H9 (cell line): ENCODE data around the gene CBX5. TPM values are rescaled to one million over a fixed set of nuclear protein-coding genes. Genes with fewer than 3 reads are reported as not detected.

Experiments used
- DNase-seq: peaks from one replicate; pipeline ENCODE4 v3.0.0-alpha.2; 2017
- H2AFZ ChIP-seq: one replicate; pipeline ENCODE4 v1.6.1; 2013; ENCODE audit warnings: mild to moderate bottlenecking, low read length, control low read depth, moderate library complexity
- H2AK5ac ChIP-seq: 2 replicates; pipeline ENCODE4 v1.6.1; 2013; ENCODE audit warnings: low read length, control low read depth, mixed read lengths; ENCODE audit not compliant: insufficient read length
- H2BK120ac ChIP-seq: one replicate; pipeline ENCODE4 v1.6.1; 2013; ENCODE audit warnings: low read depth, mild to moderate bottlenecking, low read length, control low read depth, inconsistent platforms; ENCODE audit not compliant: poor library complexity, severe bottlenecking
- H2BK12ac ChIP-seq: 2 replicates; pipeline ENCODE4 v1.6.1; 2013; ENCODE audit warnings: low read length, control low read depth, mixed read lengths, low read depth; ENCODE audit not compliant: insufficient read length
- H2BK15ac ChIP-seq: 2 replicates; pipeline ENCODE4 v1.6.1; 2013; ENCODE audit warnings: low read depth, low read length, control low read depth
- H2BK20ac ChIP-seq: one replicate; pipeline ENCODE4 v1.6.1; 2013; ENCODE audit warnings: low read depth, mild to moderate bottlenecking, low read length, control low read depth, inconsistent platforms; ENCODE audit not compliant: poor library complexity, severe bottlenecking
- H2BK5ac ChIP-seq: 2 replicates; pipeline ENCODE4 v1.6.1; 2013; ENCODE audit warnings: low read length, control low read depth, mixed read lengths; ENCODE audit not compliant: insufficient read length
- H3K14ac ChIP-seq: 2 replicates; pipeline ENCODE4 v1.6.1; 2013; ENCODE audit warnings: low read length, control low read depth; ENCODE audit not compliant: insufficient read depth
- H3K18ac ChIP-seq: 2 replicates; pipeline ENCODE4 v1.6.1; 2013; ENCODE audit warnings: low read depth, mild to moderate bottlenecking, mixed read lengths, low read length, control low read depth; ENCODE audit not compliant: insufficient read length
- H3K23ac ChIP-seq: 2 replicates; pipeline ENCODE4 v1.6.1; 2013; ENCODE audit warnings: low read length, control low read depth, mixed read lengths, low read depth; ENCODE audit not compliant: insufficient read length
- H3K23me2 ChIP-seq: 2 replicates; pipeline ENCODE4 v1.6.1; 2013; ENCODE audit warnings: low read depth, mild to moderate bottlenecking, mixed read lengths, low read length, control low read depth; ENCODE audit not compliant: insufficient read length, poor library complexity, severe bottlenecking
- H3K27ac ChIP-seq: 2 replicates; pipeline ENCODE4 v1.5.1; 2013; ENCODE audit warnings: low read length, control low read depth, mixed read lengths, low read depth; ENCODE audit not compliant: insufficient read length
- H3K27me3 ChIP-seq: 2 replicates; pipeline ENCODE4 v1.6.1; 2013; ENCODE audit warnings: low read length, control low read depth, inconsistent platforms; ENCODE audit not compliant: insufficient read depth
- H3K4ac ChIP-seq: 2 replicates; pipeline ENCODE4 v1.6.1; 2013; ENCODE audit warnings: low read depth, mild to moderate bottlenecking, control low read depth, inconsistent platforms, low read length, moderate library complexity
- H3K4me1 ChIP-seq: 2 replicates; pipeline ENCODE4 v1.6.1; 2013; ENCODE audit warnings: low read length, control low read depth, inconsistent platforms; ENCODE audit not compliant: insufficient read depth
- H3K4me2 ChIP-seq: 2 replicates; pipeline ENCODE4 v1.6.1; 2013; ENCODE audit warnings: low read length, control low read depth, mixed read lengths; ENCODE audit not compliant: insufficient read length, insufficient read depth
- H3K56ac ChIP-seq: 2 replicates; pipeline ENCODE4 v1.6.1; 2013; ENCODE audit warnings: low read depth, mild to moderate bottlenecking, mixed read lengths, low read length, control low read depth; ENCODE audit not compliant: insufficient read length
- H3K79me1 ChIP-seq: 2 replicates; pipeline ENCODE4 v1.6.1; 2013; ENCODE audit warnings: low read depth, mild to moderate bottlenecking, moderate library complexity, low read length, control low read depth, inconsistent platforms; ENCODE audit not compliant: insufficient read depth, poor library complexity, severe bottlenecking
- H3K79me2 ChIP-seq: 2 replicates; pipeline ENCODE4 v1.6.1; 2013; ENCODE audit warnings: low read length, control low read depth, inconsistent platforms; ENCODE audit not compliant: insufficient read depth
- H3K9ac ChIP-seq: 2 replicates; pipeline ENCODE4 v1.6.1; 2013; ENCODE audit warnings: low read length, control low read depth, mixed read lengths; ENCODE audit not compliant: insufficient read length; ENCODE audit errors: extremely low read depth
- H3K9me3 ChIP-seq: one replicate; pipeline ENCODE4 v1.6.1; 2013; ENCODE audit warnings: low read depth, low read length, inconsistent platforms; ENCODE audit not compliant: control insufficient read depth
- H3T11ph ChIP-seq: one replicate; pipeline ENCODE4 v1.6.1; 2013; ENCODE audit warnings: mild to moderate bottlenecking, low read length, control low read depth, inconsistent platforms
- H4K20me1 ChIP-seq: one replicate; pipeline ENCODE4 v1.6.1; 2013; ENCODE audit not compliant: control insufficient read depth, insufficient read length, insufficient read depth
- H4K5ac ChIP-seq: 2 replicates; pipeline ENCODE4 v1.6.1; 2013; ENCODE audit warnings: low read depth, mild to moderate bottlenecking, mixed read lengths, low read length, control low read depth; ENCODE audit not compliant: insufficient read length
- H4K8ac ChIP-seq: replicated peaks from 2 replicates; pipeline ENCODE4 v1.6.1; 2013; ENCODE audit warnings: low read length, control low read depth, mixed read lengths, low read depth; ENCODE audit not compliant: insufficient read length
- H4K91ac ChIP-seq: 2 replicates; pipeline ENCODE4 v1.6.1; 2013; ENCODE audit warnings: low read depth, mild to moderate bottlenecking, moderate library complexity, mixed read lengths, low read length, control low read depth; ENCODE audit not compliant: insufficient read length
- H3K27ac Mint-ChIP-seq, 3 experiments: 2 replicates in 2 of 3; 3 replicates in 1 of 3; pipeline ENCODE4 v1.8.0; 2020 to 2021; ENCODE audit warnings: mixed read lengths in 3 of 3, mild to moderate bottlenecking in 1 of 3, moderate library complexity in 1 of 3
- H3K27me3 Mint-ChIP-seq: 2 replicates; pipeline ENCODE4 v1.8.0; 2021; ENCODE audit warnings: low read depth, mild to moderate bottlenecking, moderate library complexity, mixed read lengths
- H3K36me3 Mint-ChIP-seq, 3 experiments: 2 replicates in 2 of 3; 3 replicates in 1 of 3; pipeline ENCODE4 v1.8.0; 2020 to 2021; ENCODE audit warnings: low read depth in 3 of 3, mixed read lengths in 3 of 3; ENCODE audit not compliant: insufficient read depth in 1 of 3
- H3K4me1 Mint-ChIP-seq, 2 experiments: 2 replicates each; pipeline ENCODE4 v1.8.0; 2020; ENCODE audit warnings: mixed read lengths in 2 of 2
- H3K4me3 Mint-ChIP-seq, 2 experiments: 2 replicates in 1 of 2; 3 replicates in 1 of 2; pipeline ENCODE4 v1.8.0; 2020 to 2021; ENCODE audit warnings: mild to moderate bottlenecking in 2 of 2, mixed read lengths in 2 of 2, moderate library complexity in 1 of 2
- H3K9me3 Mint-ChIP-seq, 2 experiments: 2 replicates in 1 of 2; 3 replicates in 1 of 2; pipeline ENCODE4 v1.8.0; 2020; ENCODE audit warnings: mild to moderate bottlenecking in 2 of 2, mixed read lengths in 2 of 2, moderate library complexity in 1 of 2
- CTCF ChIP-seq: fragments of 200-600 bp; sonication (generic); conservative IDR thresholded peaks from 3 replicates; pipeline ENCODE4 v1.8.0; 2021; ENCODE audit warnings: antibody characterized with exemption, mild to moderate bottlenecking
- WGBS: extraction: QIAGEN DNeasy Blood & Tissue Kit; methylation state at CpG from one replicate; pipeline ENCODE4 v1.1.7; 2013; ENCODE audit warnings: missing lambda C conversion rate, low lambda C conversion rate, mixed read lengths; ENCODE audit not compliant: insufficient read length; ENCODE audit errors: extremely low coverage; 5-methylcytosine and 5-hydroxymethylcytosine counted together
- total RNA-seq: library from RNA; stranded (reverse); gene quantifications from 2 replicates; pipeline ENCODE4 v1.2.1, GENCODE V29; 2021

CBX5 gene
- total RNA-seq, 1 experiment from 2014 or later: 206 TPM

- H3K9ac ChIP-seq: no peak overlapping the region
- H2BK20ac ChIP-seq: no peak overlapping the region
- H3K4me1 ChIP-seq: no peaks in the 10 kb centered on the region
- H4K91ac ChIP-seq: no peak overlapping the region
- no peak for DNase-seq
- H3K4ac ChIP-seq: no peak overlapping the region
- WGBS: no CpG with 5 or more reads among the region's 4 CpGs
- H3K27me3 ChIP-seq: peaks cover 14% of the 10 kb centered on the region; the same call in 1 of the 2 replicates
- no peak overlapping the region for H4K5ac ChIP-seq
- no peak overlapping the region for H3K4me2 ChIP-seq
- no peak overlapping the region for H3T11ph ChIP-seq
- H3K27ac ChIP-seq: no peak overlapping the region
- Mint-ChIP-seq H3K36me3 (peaks cover 0 to 9% (median 4%) of the 10 kb centered on the region in 3 experiments; a peak in 1 of 7 replicates), H3K27me3 (peaks cover 69% of the 10 kb centered on the region), H3K4me3 (no peak overlapping the region), H3K27ac (no peak overlapping the region), H3K4me1 (peaks cover 2 to 11% of the 10 kb centered on the region in 2 experiments), H3K9me3 (no peaks in the 10 kb centered on the region)
- H3K79me2 ChIP-seq: no peaks in the 10 kb centered on the region
- H2BK5ac ChIP-seq: no peak overlapping the region
- no peak overlapping the region for H3K23ac ChIP-seq
- no peak for TF ChIP-seq CTCF
- no peak overlapping the region for H3K14ac ChIP-seq
- H3K56ac ChIP-seq: no peak overlapping the region
- no peak overlapping the region for H4K8ac ChIP-seq
- H2AK5ac ChIP-seq: no peak overlapping the region
- H2BK12ac ChIP-seq: no peak overlapping the region
- no peaks in the 10 kb centered on the region for H3K79me1 ChIP-seq
- H3K18ac ChIP-seq: no peak overlapping the region
- H3K23me2 ChIP-seq: no peaks in the 10 kb centered on the region
- H2BK120ac ChIP-seq: no peak overlapping the region
- no peaks in the 10 kb centered on the region for H3K9me3 ChIP-seq
- no peaks in the 10 kb centered on the region for H4K20me1 ChIP-seq
- no peak overlapping the region for H2AFZ ChIP-seq
- no peak overlapping the region for H2BK15ac ChIP-seq
These were observed 88.8 kb downstream of the CBX5 start for GRCh38 chr12:54191126-54191525.
